DMS 273 treated with DMSO at 0.1 percent for 48 hours (cell line): ENCODE measurements around the gene ABCD1.
"Not testable (repeated sequence)": the region's sequence is repeated elsewhere in the genome, so short reads cannot be mapped to it uniquely, and the experiment has no call there.

Experiments
- DNase-seq: peaks from one replicate; lab custom pipeline; 2025; lab: John Stamatoyannopoulos, UW

Gene ABCD1

DNA sequence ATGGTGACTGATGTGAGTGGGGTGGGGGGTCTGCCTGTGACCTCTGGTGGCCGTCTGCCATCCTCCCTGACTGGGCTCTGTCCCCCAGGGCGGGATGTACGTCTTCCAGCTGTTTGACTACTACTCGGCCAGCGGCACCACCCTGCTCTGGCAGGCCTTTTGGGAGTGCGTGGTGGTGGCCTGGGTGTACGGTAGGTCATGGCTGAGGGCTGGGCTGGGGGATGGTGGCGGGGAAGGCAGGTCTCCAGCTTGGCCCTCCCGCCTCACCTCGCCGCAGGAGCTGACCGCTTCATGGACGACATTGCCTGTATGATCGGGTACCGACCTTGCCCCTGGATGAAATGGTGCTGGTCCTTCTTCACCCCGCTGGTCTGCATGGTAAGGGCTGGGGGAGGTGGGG lies 30.4 kb upstream of the ABCD1 start:
- not testable (repeated sequence) for DNase-seq

DNA sequence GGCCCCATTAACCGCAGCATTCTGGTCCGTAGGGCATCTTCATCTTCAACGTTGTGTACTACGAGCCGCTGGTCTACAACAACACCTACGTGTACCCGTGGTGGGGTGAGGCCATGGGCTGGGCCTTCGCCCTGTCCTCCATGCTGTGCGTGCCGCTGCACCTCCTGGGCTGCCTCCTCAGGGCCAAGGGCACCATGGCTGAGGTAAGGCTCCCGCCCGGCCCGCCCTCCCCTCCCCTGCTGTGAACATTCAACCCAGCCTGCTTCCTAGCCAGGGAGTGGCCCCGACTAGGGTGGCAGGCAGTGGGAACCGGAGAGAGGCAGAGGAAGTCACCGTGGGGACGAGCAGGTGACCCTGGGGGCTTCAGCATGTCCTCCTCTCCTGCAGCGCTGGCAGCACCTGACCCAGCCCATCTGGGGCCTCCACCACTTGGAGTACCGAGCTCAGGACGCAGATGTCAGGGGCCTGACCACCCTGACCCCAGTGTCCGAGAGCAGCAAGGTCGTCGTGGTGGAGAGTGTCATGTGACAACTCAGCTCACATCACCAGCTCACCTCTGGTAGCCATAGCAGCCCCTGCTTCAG lies 29.9 kb upstream of the ABCD1 start:
- DNase-seq, result no peak

- DNase-seq, result no peak
Measured at GRCh38 chrX:153696100-153696499, 28.6 kb upstream of the ABCD1 start.

DNA sequence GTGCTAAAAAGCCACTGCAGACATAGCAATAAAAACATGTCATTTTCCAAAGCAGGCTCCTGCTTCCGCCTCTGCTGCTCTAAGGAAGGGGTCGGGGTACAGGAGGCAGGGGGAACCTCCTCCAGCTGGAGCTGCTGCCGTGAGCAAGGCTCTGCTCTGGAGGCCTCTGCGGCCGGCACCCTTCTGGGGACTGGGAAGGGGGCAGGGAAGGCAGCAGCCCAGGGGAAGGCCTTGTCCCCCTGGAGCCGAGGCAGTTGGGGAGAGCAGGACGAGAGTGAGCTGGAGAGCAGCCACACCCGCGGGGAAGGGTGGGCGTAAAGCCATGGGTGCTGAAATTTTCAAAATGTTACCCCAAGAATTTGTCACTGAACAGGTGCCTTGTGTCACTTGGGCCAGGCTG lies 28.1 kb upstream of the ABCD1 start:
- DNase-seq, result not testable (repeated sequence)

- DNase-seq, result not testable (repeated sequence)
Measured at GRCh38 chrX:153696986-153697722, 27.5 kb upstream of the ABCD1 start.

DNA sequence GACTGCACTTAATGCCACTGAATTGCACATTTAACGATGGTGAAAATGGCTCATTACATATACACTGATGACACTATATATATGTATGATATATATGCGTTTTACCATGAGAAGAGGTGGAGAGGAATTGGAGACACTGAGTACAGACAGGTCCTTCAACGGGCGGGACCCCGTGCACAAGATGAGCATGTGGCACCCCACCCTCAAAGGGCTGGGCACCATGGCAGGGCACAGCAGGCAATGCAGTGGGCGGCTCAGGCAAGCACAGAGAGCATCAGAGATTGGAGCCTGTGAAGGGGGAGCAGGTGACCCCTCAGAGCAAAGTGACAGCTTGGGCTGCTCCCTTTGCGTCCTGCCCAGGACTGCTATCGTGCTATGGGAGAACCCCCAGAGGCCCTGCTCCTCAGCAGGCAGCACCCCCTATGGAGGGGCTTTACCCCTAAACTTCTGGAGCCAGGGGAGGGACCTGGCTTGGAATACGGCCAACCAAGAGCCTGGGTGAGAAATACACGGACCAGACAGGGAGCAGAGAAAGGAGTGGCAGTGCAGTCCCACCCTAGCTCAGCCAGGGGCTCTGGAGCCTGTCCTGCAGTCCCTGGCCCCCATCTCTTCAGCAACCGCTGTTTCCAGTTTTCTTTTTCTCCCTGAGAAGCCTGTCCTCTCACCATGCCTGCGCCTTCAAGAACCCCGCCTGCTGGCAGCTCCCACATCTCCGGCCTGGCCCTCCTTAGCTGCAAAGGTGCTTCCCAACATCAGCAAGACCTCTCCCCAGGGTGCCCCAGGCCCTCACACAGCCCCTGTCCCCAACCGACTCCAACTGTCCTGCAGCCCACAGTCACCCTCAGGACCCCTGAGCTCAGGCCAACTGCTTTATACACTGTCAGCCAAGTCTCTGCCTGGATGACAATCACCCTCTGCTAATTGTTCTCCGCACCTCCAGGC lies 26.5 kb upstream of the ABCD1 start:
- no peak for DNase-seq

- not testable (repeated sequence) for DNase-seq
Measured at GRCh38 chrX:153699210-153699783, 25.4 kb upstream of the ABCD1 start.

DNA sequence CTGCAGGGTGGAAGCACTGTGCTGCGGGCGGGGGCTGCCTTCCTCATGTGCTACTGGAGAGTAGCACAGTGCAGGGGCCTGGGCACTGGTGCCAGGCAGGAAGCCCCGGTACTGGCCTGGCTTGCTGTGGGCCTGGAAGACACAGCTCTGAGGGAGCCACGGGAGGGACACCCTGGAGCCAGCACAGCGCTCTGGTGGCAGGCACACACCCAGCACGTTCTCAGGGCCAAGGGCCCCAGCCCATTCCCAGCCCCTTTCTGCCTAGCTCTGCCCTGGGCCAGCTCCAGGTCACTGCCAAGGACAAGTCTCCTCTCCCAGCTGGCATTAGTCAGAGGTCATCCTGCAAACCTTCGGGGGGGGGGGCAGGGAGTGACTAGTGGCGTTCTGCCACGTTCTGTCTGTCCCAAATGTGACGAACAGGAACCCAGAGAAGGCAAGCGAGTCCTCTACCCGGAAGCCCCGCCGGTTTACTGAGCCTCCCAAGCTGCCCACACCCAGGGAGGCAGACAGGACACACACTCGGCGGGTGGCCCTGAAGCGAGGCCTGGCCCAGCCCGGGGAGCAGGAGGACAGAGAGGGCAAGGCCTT lies 24.8 kb upstream of the ABCD1 start:
- DNase-seq, result not testable (repeated sequence)

- DNase-seq, result no peak
Measured at GRCh38 chrX:153700376-153700945, 24.2 kb upstream of the ABCD1 start.

- DNase-seq, result no peak
Measured at GRCh38 chrX:153700967-153701366, 23.7 kb upstream of the ABCD1 start.

GRCh38 chrX:153701706-153702105 lies 22.9 kb upstream of the ABCD1 start:
- DNase-seq, result no peak

- DNase-seq, result no peak
Measured at GRCh38 chrX:153702336-153703035, 22.2 kb upstream of the ABCD1 start.

GRCh38 chrX:153703036-153703370 lies 21.7 kb upstream of the ABCD1 start:
- DNase-seq, result no peak

GRCh38 chrX:153704021-153704526 lies 20.6 kb upstream of the ABCD1 start:
- DNase-seq, result no peak

DNA sequence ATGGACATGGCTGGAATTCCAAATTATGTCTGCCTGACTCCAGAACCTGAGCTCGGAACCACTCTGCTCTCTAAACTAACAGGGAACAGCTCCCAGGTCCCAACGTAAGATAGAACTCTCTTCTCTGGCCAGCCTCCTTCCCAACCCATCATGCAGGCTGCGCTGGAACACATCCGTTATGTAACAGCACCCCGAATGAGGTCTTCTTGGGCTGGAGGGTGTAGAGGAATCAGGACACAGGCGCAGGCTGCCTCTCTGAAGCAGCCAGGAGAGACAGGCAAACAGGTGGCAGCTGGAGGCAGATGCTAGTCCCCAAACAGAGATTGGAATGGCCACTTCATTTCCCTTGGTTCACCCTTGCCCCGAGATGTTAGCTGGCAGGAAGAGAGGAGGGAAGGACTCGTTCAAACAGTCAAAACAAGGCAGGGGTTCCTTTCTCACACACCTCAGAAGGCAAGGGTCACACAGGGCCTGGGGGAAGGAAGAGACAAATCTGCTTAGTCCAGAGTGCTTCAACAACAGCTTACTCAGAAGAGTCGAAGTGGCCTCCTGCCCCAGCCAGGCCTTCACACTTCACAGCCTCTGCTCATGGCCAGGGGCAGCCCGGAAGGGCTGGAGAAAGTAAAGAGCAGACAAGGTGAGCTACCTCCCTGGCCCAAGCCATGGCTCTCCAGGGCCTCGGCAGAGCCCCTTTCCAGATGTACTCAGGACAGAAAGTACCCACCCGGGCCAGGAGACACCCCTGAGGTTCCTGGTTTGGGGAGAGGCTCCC lies 19.8 kb upstream of the ABCD1 start:
- not testable (repeated sequence) for DNase-seq

- DNase-seq, result not testable (repeated sequence)
Measured at GRCh38 chrX:153705403-153706060, 19.1 kb upstream of the ABCD1 start.

DNA sequence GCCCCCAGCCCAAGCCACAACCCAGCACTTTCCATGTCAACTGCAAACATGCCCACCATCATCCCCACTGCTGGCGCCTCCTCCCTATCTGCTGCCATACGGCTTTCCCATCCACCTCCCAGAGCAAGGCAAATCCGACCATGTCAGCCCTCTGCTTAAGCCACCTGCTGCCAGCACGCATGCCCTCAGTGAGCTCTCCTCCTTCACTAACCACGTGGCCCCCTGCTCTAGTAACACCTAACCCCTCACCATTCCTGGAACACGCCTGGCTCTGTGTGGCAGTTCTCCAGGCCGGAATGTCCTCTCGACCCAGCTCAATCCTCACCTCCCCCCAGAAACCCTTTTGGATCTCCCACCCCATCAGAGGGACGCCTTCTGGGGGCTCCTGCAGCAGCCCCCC lies 17.9 kb upstream of the ABCD1 start:
- no peak for DNase-seq

DNA sequence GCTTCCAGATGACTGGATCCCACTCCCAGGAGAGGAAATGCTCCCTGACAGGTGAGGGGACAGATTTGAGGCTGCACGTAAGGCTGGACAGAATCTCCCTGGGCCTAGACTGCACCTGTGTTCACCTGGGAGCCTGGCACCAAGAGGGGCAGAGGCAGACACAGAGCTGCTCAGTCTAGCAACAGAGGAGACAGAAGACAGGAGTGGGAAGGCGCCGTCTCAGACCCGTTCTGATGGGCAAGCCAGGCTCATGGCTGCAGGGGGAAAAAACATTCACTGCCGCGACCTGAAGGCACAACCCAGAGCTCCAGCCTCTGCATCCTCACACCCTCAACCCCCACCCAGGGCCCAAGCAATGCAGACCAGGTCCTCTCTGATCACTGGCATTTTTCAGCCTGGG lies 17.2 kb upstream of the ABCD1 start:
- no peak for DNase-seq

- peak; percentile 47 for DNase-seq
Measured at GRCh38 chrX:153708415-153708814, 16.2 kb upstream of the ABCD1 start.
